HG03066 (cell line): ENCODE results near the gene SHISA7.
A peak's percentile ranks its signal among the peaks of the same experiment; 100 is the strongest.
"Not testable (repeated sequence)": the region's sequence is repeated elsewhere in the genome, so short reads cannot be mapped to it uniquely, and the experiment has no call there.

ENCODE experiments used
- ATAC-seq: cut with Tn5 transposase; IDR thresholded peaks from one replicate; pipeline ENCODE4 v1.9.1; 2021; ENCODE audit warnings: low read depth; ENCODE audit not compliant: unreplicated experiment

The SHISA7 gene

GRCh38 chr19:55423225-55424005 is 19.7 kb downstream of the SHISA7 start:
- no peak for ATAC-seq

GRCh38 chr19:55421281-55421680 is 21.8 kb downstream of the SHISA7 start:
- not testable (repeated sequence) for ATAC-seq

GRCh38 chr19:55419624-55420236 is 23.4 kb downstream of the SHISA7 start:
- no peak for ATAC-seq

- ATAC-seq = no peak
These were observed 24.0 kb downstream of the SHISA7 start for GRCh38 chr19:55419103-55419502.

DNA sequence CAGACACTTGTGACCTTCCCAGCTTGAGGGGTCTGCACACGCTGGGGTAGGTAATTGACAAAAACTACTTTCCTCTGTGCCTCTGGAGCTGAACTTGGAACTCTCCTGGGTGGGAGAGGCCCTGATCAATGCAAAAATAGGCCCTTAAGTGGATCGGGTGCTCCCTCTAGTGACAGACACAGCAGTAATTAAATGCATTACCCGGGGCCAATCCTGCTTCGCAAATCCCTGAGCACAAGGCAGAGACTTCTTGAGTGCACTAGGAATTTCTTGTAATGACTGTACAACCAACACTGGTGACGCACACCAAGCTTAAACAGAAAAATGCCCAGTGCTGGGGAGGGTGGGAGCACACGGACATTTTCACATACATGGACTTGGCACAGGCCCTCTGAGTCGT is 24.9 kb downstream of the SHISA7 start:
- no peak for ATAC-seq

GRCh38 chr19:55410168-55410567 is 32.9 kb downstream of the SHISA7 start:
- ATAC-seq = no peak

DNA sequence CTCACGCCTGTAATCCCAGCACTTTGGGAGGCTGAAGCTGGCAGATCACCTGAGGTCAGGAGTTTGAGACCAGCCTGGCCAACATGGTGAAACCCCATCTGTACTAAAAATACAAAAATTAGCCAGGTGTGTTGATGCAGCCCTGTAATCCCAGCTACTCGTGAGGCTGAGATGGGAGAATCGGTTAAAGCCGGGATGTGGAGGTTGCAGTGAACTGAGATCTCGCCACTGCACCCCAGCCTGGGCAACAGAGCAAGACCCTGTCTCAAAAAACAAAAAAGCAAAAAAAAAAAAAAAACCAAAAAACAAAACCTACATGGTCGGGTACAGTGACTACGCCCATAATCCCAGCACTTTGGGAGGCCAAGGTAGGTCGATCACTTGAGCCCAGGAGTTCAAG is 33.9 kb downstream of the SHISA7 start:
- ATAC-seq = not testable (repeated sequence)

DNA sequence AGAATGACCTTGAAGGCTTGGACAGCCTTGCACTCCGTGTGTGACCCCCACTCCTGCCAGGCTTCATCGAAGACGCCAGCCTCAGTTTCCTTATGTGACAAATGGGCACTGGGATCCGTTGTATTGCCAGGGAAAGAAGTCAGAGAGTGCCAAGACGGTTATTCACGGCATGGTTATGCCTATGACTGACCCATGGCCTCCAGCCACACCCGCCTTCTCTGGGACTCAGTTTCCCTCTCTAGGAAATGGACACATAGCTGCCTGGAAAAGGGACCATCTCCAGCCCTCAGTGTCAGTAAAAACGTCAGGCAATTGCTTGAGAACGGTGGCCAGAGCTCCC is 34.6 kb downstream of the SHISA7 start:
- no peak for ATAC-seq

DNA sequence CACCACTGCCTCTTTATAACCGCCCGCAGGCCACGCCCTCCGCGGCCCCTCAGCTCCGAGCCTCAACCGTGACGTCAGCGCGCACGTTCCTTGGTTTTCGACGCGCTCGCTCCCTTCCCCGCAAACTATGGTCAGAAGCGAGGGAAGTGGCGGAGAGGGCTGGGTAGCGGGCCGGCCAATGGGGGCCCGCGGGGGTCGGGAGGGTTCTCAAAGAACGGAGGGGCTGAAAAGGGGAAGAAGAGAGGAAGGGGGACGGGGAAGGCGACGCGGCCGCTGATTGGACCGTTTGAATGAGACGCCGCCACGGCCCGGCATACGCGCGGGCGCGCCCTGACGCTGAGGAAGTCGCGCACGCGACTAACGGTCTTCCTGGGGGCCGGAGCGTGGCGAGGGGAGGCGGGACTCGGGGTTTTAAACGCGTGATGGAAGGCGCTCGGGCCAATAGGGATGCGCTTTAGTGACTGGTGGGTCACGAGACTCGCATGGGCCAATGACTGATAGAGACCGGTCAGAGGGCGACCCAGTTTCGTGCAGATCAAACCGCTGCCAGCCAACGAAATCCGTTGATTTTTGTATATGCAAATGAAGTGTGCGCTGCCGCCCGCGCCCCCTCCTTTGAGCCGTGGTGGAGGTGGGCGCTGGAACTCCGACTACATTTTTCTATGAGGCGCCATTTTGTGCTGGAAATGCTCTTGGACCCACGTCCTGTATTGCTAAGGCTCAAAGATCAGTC is 35.1 kb downstream of the SHISA7 start:
- peak; percentile 84 for ATAC-seq

GRCh38 chr19:55407550-55407799 is 35.6 kb downstream of the SHISA7 start, which contains the start of gene UBE2S:
Gene UBE2S (minus strand): TSS chr19:55407788. CDS start chr19:55407589, 199 bp downstream.
- ATAC-seq = not testable (repeated sequence)

- ATAC-seq = no peak
These were observed 36.1 kb downstream of the SHISA7 start for GRCh38 chr19:55406826-55407549.

- no peak for ATAC-seq
These were observed 36.8 kb downstream of the SHISA7 start for GRCh38 chr19:55406091-55406825.

- ATAC-seq = no peak
These were observed 37.5 kb downstream of the SHISA7 start for GRCh38 chr19:55405638-55406037.

DNA sequence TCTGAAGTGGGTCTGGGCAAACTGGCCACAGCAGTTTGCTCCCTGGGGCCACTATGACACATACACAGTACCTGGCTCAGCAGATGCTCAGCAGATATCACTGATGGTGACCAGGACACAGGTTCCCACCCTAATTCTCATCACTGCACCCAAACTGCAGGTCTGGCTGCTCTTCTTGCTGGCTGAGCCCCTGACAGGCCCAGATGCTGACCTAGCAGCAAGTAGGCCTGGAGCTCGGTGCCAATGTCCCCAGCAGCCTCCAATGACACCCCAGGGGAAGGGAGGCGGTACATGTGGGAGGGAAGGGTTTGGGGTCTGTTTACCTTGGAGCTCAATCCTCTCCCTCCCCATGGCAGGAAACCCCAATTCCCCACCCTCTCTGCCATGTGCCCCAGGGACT is 40.6 kb downstream of the SHISA7 start:
- no peak for ATAC-seq

- ATAC-seq = not testable (repeated sequence)
These were observed 41.7 kb downstream of the SHISA7 start for GRCh38 chr19:55401390-55401789.

GRCh38 chr19:55400281-55401087 is 42.6 kb downstream of the SHISA7 start:
- ATAC-seq = no peak

DNA sequence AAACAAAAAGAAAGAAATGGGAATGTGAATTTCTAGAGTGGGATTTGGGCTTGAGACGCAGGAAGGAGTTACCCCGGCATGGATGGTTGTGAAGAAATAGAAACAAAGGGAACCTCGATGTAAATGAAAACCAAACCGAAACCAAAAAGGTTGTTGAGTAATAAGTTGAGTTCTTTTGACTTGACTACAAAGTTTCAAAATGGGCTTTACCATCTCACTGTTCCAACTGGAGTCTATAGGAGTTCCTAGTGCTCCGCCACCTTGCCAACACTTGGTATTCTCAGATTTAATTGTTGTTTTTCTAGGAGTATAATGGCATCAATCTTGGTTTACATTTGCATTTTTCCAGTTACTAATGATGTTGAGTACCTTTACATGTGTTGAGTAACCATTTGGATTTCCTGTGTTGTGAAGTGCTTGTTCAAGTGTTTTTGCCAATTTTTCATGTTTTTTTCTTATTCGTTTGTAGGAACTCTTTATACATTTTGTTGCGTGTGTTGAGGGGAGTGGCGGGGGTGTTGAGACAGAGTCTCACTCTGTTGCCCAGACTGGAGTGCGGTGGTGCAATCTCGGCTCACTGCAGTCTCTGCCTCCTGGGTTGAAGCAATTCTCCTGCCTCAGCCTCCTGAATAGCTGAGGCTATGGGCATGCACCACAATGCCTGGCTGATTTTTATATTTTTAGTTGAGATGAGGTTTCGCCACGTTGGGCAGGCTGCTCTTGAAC is 44.7 kb downstream of the SHISA7 start:
- no peak for ATAC-seq

- ATAC-seq = no peak
These were observed 50.0 kb downstream of the SHISA7 start for GRCh38 chr19:55392820-55393761.
